Measurements from ENCODE around the gene TAF7L. TPM values are rescaled to one million over a fixed set of nuclear protein-coding genes. Genes with fewer than 3 reads are reported as not detected.

The TAF7L gene
- total RNA-seq, 1 experiment from 2014 or later, result not detected

- no peak overlapping the region; the same call in 1 of the 2 replicates for H3K14ac ChIP-seq (ENCODE audit: insufficient read depth, low read length)
- no peak for DNase-seq
- no peak overlapping the region for H3K56ac ChIP-seq (ENCODE audit: insufficient read length, low read depth, low read length)
- H4K91ac ChIP-seq (ENCODE audit: insufficient read length, low read depth, low read length), result no peak overlapping the region
- H3T11ph ChIP-seq (ENCODE audit: low read length), result no peak overlapping the region
- Mint-ChIP-seq H3K27me3 (ENCODE audit: low read depth) (no peaks in the 10 kb centered on the region; the same call in none of the 2 replicates), H3K27ac (no peak overlapping the region; a peak in 1 of 7 replicates), H3K36me3 (ENCODE audit: insufficient read depth in 1 of 3, low read depth in 3 of 3) (peaks cover 0 to 1% (median 0%) of the 10 kb centered on the region in 3 experiments; a peak in 1 of 7 replicates), H3K9me3 (peaks cover 59 to 66% of the 10 kb centered on the region in 2 experiments), H3K4me3 (peak overlapping the region in 1 of 2 experiments; percentile 53; a peak in 3 of 5 replicates), H3K4me1 (peaks cover 2 to 7% of the 10 kb centered on the region in 2 experiments; a peak in 1 of 4 replicates)
- H3K9ac ChIP-seq (ENCODE audit: extremely low read depth, insufficient read length, low read length), result no peak overlapping the region
- H3K18ac ChIP-seq (ENCODE audit: insufficient read length, low read depth, low read length), result no peak overlapping the region
- no peak for TF ChIP-seq CTCF (conservative IDR thresholded peaks at IDR 0.05)
- no peak overlapping the region for H2BK20ac ChIP-seq (ENCODE audit: low read depth, low read length, poor library complexity, severe bottlenecking)
- no peak overlapping the region for H4K8ac ChIP-seq (replicated peaks; ENCODE audit: insufficient read length, low read depth, low read length)
- H3K4me2 ChIP-seq (ENCODE audit: insufficient read depth, insufficient read length, low read length), result no peak overlapping the region
- no peak overlapping the region for H2BK5ac ChIP-seq (ENCODE audit: insufficient read length, low read length)
- peaks cover 47% of the 10 kb centered on the region for H3K9me3 ChIP-seq (ENCODE audit: control insufficient read depth, low read depth, low read length)
- no peaks in the 10 kb centered on the region for H3K23me2 ChIP-seq (ENCODE audit: insufficient read length, low read depth, low read length, poor library complexity, severe bottlenecking)
- H3K79me1 ChIP-seq (ENCODE audit: insufficient read depth, low read depth, low read length, poor library complexity, severe bottlenecking), result no peaks in the 10 kb centered on the region
- H3K4me1 ChIP-seq (ENCODE audit: insufficient read depth, low read length), result no peaks in the 10 kb centered on the region
- H2BK15ac ChIP-seq (ENCODE audit: low read depth, low read length), result no peak overlapping the region
- no peak overlapping the region for H4K5ac ChIP-seq (ENCODE audit: insufficient read length, low read depth, low read length)
- H2AFZ ChIP-seq (ENCODE audit: low read length), result no peak overlapping the region
- no peak overlapping the region for H3K23ac ChIP-seq (ENCODE audit: insufficient read length, low read depth, low read length)
- no peaks in the 10 kb centered on the region for H4K20me1 ChIP-seq (ENCODE audit: control insufficient read depth, insufficient read depth, insufficient read length)
- H3K79me2 ChIP-seq (ENCODE audit: insufficient read depth, low read length), result no peaks in the 10 kb centered on the region
- no peak overlapping the region for H2BK12ac ChIP-seq (ENCODE audit: insufficient read length, low read depth, low read length)
- H2AK5ac ChIP-seq (ENCODE audit: insufficient read length, low read length), result no peak overlapping the region
- H3K4ac ChIP-seq (ENCODE audit: low read depth, low read length), result no peak overlapping the region
- no peaks in the 10 kb centered on the region for H3K27me3 ChIP-seq (ENCODE audit: insufficient read depth, low read length)
- WGBS (ENCODE audit: extremely low coverage, insufficient read length, low lambda C conversion rate), result no CpG with 5 or more reads among the region's 12 CpGs
- H3K27ac ChIP-seq (ENCODE audit: insufficient read length, low read depth, low read length), result no peak overlapping the region
- H2BK120ac ChIP-seq (ENCODE audit: low read depth, low read length, poor library complexity, severe bottlenecking), result no peak overlapping the region
Observed at GRCh38 chrX:101219864-101220346, 71.2 kb downstream of the TAF7L start.
